ENCODE results near the gene SMPD3. TPM values are rescaled to one million over a fixed set of nuclear protein-coding genes. Genes with fewer than 3 reads are reported as not detected.

The SMPD3 gene
- total RNA-seq, 1 donor from 2014 or later, result 0.17 TPM

- DNase-seq, result no peak
These were observed 124.0 kb downstream of the SMPD3 start for GRCh38 chr16:68324336-68324735.

GRCh38 chr16:68319185-68319908 is 129.0 kb downstream of the SMPD3 start:
- DNase-seq, result no peak

- no peak for DNase-seq
These were observed 135.2 kb downstream of the SMPD3 start for GRCh38 chr16:68313116-68313515.

GRCh38 chr16:68310774-68311511 is 137.4 kb downstream of the SMPD3 start, which contains the start of the genes PRMT7 and SLC7A6OS:
PRMT7 (plus strand) TSS chr16:68311019; CDS start chr16:68315980, 4,961 bp downstream.
SLC7A6OS (minus strand) TSS chr16:68310946; CDS start chr16:68310926, 20 bp downstream.
- DNase-seq, result peak; percentile 94

- no peak for DNase-seq
These were observed 137.9 kb downstream of the SMPD3 start for GRCh38 chr16:68310437-68310773.

GRCh38 chr16:68309799-68310198 is 138.5 kb downstream of the SMPD3 start:
- no peak for DNase-seq

Other genes starting within 250 kb of the SMPD3 start
- 3.6 and 4.1 TPM in 2 replicates for gene ESRP2, start 212.4 kb downstream of the SMPD3 start, total RNA-seq
- gene PLA2G15, start 203.1 kb downstream of the SMPD3 start, total RNA-seq, result 28.6 and 38.9 TPM in 2 replicates
- 17.4 and 31.1 TPM in 2 replicates for gene SLC7A6, start 184.0 kb downstream of the SMPD3 start, total RNA-seq
- 13.3 and 15.5 TPM in 2 replicates for gene SLC7A6OS, start 137.6 kb downstream of the SMPD3 start, total RNA-seq
- gene PRMT7, start 137.5 kb downstream of the SMPD3 start, total RNA-seq, result 50.0 and 54.4 TPM in 2 replicates
- 20.2 and 26.5 TPM in 2 replicates for gene ZFP90, start 90.8 kb upstream of the SMPD3 start, total RNA-seq
- gene CDH3, start 196.8 kb upstream of the SMPD3 start, total RNA-seq, result 0.19 and 0.85 TPM in 2 replicates

Data from dermis blood vessel endothelial cell (primary cell).